Activated naive CD8-positive, alpha-beta T cell treated with anti-CD3 and anti-CD28 coated beads, Interleukin-2, amount 50 U/mL, for 16 hours (primary cell): Measurements from ENCODE around the gene SLC22A1.
"Not testable (repeated sequence)": the region's sequence is repeated elsewhere in the genome, so short reads cannot be mapped to it uniquely, and the experiment has no call there.

Experiments
- DNase-seq: peaks from one replicate; pipeline ENCODE4 v3.0.0-alpha.2; 2020; ENCODE audit warnings: low read depth, low spot score

Gene SLC22A1

DNA sequence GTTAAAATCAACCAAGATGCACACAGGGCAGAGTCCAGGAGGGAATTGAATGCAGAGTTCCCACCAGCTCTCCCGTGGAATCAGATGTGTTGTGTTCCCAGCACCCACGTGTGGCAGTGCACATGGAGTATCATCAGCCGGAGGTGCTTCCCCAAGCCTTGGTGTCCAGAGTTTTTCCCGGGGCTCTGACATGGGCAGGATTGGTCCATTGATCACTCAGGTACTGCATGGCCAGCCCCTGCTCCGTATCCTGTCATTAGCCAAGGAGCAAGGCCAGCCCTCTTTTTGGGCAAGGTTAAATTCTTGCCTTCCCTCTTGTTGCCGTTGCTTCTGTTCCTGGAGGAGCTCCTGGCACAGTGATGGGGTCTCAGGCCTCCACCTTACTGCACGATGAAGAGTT lies 28.6 kb upstream of the SLC22A1 start:
- DNase-seq: no peak

DNA sequence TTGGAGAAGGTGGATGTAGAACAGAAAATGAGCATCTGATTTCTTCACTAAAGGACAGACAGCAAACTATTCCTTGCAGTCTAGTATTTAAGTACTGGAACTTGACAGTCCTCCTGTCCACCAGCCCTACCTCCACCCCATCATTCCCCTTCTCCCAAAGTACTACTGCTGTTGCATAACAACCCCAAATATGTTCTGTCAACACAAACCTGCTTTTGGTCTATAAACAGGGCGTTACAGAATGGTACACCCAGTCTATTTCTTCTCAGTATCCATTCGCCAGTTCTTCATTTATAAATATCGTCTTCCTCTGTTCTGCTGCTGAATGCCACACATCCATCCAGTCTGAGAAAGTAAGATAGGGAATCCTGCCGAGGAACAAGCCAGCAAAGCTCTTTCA lies 27.7 kb upstream of the SLC22A1 start:
- DNase-seq: no peak

DNA sequence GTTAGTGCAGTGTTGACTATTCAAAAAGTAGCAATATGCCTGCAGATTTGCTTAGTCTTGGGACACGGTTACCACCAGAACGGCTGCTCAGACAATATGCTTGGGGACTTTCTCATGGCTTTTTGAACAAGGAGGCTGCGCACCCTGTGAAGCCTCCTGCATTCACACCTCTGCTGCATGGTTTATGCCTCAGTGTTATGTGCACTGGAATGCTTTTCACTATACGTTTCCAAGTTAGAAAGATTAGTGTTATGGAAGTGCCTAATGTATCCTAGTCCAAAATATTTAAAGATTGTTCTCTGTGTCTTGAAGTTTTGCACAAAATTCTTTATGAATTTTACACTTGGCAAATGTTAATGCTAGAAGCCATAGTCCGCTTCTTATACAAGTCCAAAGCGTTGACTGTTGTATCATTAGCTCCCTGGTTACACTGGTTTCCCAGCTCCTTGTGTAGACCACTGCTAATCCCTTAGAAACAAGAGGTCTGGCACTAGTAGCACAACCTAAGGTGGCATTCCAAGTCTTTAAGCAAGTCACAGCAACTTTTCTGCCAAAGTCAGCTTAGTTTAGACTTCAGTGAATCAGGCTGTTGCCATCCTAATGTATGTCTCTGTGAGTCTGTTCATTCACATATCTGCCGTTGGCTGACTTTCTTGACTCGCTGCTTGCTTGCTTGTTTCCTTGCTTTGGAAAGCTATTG lies 26.3 kb upstream of the SLC22A1 start:
- no peak for DNase-seq

DNA sequence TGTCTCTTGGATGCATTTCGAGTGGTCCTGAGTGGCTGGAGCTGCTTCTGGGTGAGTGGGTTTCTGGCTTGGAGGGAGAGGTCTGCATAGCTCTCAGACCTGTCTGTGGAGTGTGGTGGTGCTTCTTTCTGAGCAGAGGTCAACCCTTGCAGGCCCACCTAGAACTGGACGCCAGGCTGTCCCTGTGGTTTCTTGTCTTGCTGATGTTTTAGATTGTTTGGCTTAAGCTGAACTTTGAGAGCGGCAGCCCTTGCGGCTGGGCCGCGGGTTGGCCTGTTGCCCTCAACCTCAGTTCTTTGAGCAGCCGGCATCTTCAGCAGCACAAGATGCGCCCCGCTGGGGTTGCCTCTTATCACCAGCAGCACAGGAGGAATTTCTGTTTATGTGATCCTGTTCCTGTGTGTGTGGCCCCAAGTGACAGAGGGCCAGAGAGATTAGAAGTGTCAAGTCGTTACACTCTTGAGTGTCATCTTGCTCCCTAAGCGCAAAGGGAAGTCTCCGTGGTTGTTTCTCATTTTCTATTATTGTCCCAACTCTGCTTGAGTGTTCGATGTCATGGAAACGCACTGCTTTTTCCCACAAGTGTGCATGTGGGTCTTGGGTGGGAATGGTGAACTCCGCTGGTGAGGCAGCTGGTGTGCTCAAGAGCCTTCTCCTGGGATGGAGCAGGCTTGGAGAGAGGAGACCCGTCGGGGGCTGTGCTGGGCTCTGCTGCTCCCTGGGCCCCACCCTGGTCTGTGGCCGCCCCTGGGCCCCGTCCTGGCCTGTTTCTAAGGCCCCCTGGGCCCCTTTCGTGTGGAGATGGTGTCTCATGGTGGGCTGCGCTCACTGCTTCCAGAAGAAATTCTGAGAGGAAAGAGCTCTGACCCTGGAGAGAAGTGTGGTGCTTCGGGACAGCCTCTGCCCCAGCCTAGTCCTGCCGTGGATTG lies 20.1 kb upstream of the SLC22A1 start:
- no peak for DNase-seq

DNA sequence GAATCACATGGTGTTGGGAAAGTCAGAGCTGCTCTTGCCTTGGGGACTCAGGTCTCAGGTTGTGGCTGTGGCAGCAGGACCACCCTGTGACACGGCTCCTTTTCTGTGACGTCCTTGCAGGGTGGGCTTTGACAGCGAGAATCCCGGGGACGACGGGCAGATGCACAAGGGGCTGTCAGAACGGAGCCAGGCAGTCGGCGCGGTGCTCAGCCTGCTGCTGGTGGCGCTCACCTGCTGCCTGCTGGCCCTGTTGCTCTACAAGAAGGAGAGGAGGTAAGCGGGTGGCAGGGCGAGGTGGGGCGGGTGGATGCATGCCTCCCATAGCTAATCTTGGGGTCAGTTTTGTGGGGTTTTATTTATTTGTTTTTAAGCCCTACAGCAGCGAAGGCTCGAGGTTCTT lies 19.2 kb upstream of the SLC22A1 start:
- DNase-seq: no peak

DNA sequence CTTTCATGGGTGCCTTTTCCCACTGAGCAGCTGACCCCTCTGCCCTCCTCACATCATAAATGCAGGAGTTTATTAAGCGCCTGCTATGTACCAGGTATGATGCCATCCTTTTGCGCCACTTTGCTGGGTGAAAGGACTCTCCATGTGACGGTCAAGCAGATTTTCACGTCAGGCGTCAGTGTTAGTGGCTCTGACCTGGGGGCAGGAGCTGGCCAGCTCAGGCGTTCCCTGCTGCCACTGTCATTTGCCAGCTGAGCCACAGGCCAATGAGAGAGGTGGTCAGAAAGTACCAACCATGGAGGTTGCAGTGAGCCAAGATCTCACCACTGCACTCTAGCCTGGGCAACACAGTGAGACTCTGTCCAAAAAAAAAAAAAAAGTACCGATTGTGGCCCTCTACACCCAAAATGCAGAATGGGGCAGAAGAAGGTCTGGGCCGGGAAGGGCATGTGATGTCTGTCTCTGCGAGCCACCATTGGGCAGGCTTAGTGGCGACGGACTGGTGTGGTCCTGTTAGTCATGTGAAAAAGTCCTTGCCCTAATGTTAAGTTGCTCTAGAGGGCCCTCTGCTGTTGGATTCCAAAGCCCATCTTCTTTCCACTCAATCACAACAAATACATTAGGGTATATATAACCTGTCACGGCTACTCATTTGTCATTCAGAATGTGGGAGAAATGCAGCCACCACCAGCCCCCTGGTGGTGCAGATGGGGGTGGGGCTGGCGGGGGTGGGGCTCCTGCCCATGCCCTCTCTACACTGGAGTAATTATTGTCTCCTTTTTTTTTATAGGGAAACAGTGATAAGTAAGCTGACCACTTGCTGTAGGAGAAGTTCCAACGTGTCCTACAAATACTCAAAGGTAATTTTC lies 18.4 kb upstream of the SLC22A1 start:
- DNase-seq: no peak

DNA sequence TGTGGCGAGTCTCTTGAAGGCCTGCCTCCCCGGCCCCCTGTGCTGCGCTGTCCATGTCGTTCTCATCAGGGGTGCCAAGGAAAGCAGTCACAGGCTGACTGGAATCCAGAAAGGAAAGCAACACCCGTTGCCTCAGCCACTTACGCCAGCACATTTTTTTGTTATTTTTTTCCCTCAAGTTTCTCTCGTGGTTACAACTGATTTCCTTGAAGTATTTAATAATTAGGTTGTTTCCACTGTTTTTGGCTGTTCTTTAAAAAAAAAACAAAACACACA lies 17.9 kb upstream of the SLC22A1 start:
- no peak for DNase-seq

DNA sequence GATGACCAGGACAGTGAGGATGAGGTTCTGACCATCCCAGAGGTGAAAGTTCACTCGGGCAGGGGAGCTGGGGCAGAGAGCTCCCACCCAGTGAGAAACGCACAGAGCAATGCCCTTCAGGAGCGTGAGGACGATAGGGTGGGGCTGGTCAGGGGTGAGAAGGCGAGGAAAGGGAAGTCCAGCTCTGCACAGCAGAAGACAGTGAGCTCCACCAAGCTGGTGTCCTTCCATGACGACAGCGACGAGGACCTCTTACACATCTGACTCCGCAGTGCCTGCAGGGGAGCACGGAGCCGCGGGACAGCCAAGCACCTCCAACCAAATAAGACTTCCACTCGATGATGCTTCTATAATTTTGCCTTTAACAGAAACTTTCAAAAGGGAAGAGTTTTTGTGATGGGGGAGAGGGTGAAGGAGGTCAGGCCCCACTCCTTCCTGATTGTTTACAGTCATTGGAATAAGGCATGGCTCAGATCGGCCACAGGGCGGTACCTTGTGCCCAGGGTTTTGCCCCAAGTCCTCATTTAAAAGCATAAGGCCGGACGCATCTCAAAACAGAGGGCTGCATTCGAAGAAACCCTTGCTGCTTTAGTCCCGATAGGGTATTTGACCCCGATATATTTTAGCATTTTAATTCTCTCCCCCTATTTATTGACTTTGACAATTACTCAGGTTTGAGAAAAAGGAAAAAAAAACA lies 16.6 kb upstream of the SLC22A1 start:
- DNase-seq: no peak

DNA sequence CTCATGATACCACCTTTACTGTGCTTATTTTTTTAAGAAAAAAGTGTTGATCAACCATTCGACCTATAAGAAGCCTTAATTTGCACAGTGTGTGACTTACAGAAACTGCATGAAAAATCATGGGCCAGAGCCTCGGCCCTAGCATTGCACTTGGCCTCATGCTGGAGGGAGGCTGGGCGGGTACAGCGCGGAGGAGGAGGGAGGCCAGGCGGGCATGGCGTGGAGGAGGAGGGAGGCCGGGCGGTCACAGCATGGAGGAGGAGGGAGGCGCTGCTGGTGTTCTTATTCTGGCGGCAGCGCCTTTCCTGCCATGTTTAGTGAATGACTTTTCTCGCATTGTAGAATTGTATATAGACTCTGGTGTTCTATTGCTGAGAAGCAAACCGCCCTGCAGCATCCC lies 15.6 kb upstream of the SLC22A1 start:
- no peak for DNase-seq

DNA sequence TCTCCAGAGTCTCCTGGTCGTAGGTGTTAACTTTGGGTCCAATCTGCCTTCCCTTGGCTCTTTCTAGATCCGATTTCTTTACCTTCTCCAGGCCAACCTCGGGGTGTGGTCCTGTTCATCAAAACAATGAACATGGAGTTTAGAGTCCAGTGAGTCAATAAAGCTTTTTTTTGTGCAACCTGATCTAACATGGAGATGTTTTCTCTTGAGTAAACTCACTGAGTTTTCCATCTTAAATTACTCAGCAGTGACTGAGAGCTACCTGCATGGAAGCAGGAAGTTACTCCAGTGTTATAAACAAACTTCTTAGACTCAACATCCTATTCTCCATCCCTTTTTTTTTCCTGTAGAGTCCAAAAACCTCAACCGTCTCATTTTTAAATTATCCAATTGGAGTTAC lies 14.9 kb upstream of the SLC22A1 start:
- no peak for DNase-seq

DNA sequence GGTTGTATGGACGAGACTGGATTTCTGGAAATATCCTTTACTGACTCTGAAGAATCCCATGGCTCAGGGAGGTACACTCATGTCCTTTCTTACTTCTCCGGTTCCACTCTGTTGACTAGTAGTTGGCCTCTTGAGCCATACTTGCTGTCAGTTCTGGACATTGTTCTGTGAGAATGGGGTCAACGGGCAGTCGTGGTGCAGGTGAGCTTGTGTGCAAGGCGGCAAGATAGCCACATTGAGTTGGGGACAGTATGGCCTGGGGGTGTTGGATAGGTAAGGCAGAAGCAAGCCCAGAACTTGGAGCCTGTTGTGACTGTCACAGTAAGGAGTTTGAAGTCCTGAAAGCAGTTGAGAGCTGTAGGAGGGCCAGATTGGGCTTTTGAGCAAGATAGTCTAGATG lies 13.5 kb upstream of the SLC22A1 start:
- DNase-seq: no peak

DNA sequence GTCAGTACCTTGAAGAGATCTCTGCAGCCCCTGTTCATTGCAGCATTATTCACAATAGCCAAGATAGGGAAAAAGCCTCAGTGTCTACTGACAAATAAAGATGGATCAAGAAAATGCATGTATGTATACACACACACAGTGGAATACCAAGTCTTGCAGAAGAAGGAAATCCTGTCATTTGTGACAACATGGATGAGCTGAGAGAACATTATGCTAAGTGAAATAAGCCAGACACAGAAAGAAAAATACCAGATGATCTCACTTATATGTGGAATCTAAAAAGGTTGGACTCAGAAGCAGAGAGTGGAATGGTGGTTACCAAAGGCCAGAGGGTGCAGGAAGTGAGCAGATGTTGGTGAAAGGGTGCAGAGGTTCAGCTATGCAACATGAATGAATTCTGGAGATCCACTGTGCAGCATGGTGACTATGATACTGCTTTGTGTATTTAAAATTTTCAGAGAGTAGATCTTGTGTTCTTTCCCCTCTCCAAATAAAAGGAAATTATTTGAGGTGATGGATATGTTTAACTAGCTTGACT lies 11.0 kb upstream of the SLC22A1 start:
- DNase-seq: no peak

DNA sequence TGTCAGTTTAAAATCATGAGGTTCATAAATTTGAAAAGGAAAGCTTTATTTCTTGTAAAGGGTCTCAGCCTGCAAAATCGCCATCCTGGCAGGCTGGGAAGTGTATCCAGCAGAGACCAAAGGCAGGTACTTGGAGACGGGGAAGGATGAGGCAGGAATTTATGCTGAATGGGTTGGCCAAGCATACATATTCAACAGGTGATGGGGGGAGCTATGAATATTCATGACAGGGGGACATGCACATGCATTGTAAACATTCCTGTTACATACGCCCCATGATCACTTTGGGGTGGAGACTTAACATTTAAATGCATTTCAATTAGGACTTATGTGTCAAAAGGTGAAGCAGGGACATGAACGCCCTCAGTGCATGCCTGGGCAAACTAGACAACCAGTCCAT lies 9.8 kb upstream of the SLC22A1 start:
- DNase-seq: no peak

DNA sequence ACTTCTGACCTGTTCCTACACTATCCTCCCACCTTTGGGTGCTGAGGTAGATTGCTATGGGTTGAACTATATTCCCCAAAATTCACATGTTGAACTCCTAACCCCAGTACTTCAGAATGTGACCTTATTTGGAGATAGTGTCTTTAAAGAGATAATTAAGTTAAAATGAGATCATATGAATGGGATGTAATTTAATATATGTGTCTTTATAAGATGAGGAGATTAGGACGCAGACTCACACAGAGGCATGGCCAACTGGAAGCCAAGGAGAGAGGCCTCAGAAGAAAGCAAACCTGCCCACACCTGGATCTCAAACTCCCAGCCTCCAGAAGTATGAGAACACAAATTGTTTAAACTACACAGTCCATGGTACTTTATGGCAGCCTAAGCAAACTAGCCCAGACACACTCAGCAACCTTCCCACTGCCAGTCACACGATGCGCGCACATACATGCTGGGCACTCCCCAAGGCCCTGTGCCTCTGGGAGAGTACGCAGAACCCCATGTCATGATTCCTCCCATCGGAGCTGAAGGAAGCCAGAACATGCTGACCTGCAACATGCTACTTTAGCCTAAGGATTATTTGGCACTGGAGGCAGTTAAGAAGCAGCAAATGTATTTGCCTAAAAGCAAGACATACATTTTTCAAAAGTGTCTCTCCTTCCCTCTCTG lies 8.9 kb upstream of the SLC22A1 start:
- no peak for DNase-seq

DNA sequence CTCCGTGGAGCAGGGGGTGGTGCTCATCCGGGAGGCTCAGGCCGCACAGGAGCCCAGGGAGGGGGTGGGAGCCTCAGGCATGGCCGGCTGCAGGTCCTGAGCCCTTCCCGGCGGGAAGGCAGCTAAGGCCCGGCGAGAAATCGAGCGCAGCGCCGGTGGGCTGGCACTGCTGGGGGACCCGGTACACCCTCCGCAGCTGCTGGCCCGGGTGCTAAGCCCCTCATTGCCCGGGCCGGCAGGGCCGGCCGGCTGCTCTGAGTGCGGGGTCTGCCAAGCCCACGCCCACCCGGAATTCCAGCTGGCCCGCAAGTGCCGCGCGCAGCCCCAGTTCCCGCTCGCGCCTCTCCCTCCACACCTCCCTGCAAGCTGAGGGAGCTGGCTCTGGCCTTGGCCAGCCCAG lies 7.1 kb upstream of the SLC22A1 start:
- DNase-seq: not testable (repeated sequence)

DNA sequence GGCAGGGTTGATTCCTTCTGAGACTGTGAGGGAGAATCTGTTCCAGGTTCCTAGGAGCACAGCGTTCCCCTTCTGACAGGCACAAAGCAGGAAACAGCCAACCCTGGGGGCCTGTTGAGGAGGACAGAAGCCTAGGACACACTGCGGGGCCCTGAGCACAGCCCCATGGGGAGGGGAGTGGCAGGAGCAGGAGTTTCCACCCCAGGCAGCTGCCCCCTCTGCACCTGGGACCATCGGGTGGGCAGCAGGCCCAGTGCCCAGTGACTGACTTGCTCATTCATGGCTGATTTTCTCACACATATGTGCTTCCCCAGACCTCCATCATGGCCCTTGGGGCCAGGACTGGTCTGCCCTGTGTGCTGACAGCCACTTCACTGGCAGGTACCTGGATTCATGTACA lies 6.2 kb upstream of the SLC22A1 start:
- no peak for DNase-seq

DNA sequence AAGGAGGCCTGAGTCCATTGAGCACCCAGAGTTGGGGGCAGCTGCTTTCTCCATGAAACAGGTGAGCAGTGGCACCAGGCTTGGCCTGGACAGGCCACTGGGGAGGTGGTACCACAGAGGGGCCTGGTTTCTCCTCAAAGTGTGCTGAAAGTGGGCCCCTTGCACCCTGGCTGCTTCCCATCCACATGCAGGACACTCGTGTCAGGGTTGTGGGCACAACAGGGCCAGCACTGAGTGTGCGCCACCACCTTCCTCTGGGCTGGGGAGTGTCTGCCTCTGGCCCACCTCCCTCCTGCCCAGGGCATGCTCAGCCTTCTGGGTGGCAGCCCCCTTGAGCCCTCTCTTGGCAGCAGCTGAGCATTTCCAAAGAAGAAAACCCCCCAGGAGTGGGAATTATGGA lies 5.2 kb upstream of the SLC22A1 start:
- DNase-seq: no peak

DNA sequence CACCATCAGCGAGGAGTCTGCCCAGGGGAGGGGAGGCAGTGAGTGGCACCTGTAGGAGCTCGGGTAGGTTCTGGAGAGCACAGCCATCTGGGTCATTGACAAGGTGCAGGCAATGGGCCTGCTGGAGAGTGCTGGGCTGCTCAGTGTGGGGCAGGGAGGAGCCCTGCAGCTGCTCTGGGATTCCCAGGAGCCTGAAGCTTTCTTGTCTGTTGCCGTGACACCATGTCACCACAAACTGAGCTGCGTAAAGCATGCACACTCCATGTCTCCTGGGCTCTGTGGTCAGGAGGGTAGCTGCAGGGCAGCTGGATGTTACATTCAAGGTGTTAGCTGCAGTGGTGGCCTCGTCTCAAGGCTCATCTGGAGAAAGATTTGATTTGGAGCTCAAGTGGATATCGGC lies 4.5 kb upstream of the SLC22A1 start:
- no peak for DNase-seq

DNA sequence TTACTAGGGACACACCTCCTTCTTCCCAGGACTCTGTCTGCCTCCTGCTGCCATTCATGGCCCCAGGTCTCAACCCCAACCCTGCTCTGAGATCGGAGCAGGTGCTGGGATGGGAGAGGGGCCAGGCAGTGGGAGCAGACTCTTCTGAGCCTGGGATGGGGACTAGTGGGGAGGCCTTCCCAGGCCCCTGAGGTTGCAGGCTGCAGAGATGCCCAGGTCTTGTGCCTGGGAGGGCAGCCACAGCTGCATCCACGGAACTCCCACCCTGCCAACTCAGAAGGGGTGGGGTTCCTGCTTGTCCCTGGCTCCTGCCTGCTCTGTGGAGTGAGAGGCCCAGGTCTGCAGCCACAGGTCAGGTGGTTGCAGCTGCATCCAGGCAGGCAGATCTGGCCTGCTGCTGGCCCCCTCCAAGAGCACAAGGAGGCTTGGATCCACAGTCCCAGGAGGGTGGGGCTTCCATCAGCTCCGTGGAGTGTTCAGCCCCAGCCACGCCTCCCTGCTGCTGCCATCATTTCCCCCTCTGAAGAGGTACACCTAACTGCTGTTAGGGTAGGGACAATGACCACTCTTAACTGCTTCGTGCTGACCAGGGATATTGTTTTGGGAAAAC lies 2.9 kb upstream of the SLC22A1 start:
- DNase-seq: no peak

DNA sequence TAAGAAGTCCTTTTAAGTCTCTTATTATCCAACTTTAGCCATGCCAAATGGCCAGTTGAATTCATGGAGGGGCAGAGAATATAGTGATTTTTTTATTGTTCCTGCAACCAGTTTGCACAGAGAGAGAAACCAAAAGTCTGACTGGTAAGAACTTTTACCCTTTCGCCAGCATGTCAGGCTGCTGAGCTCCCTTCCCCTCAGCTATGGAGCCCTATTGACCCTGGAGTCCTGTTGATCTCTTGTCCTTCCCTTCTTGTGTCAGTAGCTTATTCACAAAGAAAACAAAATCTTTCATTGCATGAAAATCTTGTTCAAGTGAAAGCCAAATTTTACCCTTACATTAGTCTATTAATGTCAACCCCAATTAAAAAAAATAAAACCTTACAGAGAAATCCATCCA lies 1.5 kb upstream of the SLC22A1 start:
- no peak for DNase-seq

DNA sequence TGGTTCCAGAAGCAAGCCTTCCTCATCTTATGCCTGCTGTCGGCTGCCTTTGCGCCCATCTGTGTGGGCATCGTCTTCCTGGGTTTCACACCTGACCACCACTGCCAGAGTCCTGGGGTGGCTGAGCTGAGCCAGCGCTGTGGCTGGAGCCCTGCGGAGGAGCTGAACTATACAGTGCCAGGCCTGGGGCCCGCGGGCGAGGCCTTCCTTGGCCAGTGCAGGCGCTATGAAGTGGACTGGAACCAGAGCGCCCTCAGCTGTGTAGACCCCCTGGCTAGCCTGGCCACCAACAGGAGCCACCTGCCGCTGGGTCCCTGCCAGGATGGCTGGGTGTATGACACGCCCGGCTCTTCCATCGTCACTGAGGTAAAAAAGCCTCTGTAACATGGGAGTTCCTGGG lies 366 bp downstream of the SLC22A1 start:
- no peak for DNase-seq
